Spleen (tissue), 11 donors: ENCODE measurements around the gene FOCAD. TPM values are rescaled to one million over a fixed set of nuclear protein-coding genes. Genes with fewer than 3 reads are reported as not detected.

Source experiments
- DNase-seq: peaks from one replicate; pipeline ENCODE4 v3.0.0-alpha.2; 2020
- H3K27ac ChIP-seq, 8 donors: fragments of 200-600 bp; sonication (generic) in 7 of 8; 1 replicate in 4 of 8; 2 replicates in 4 of 8; pipeline versions ENCODE4 v1.5.0 to v1.8.0; 2016 to 2021; ENCODE audit warnings: inconsistent platforms in 4 of 8, mild to moderate bottlenecking in 4 of 8, moderate library complexity in 1 of 8
- H3K27me3 ChIP-seq, 7 donors: fragments of 200-600 bp; sonication (generic) in 6 of 7; replicated peaks in 1 of 7; 1 replicate in 4 of 7; 2 replicates in 3 of 7; pipeline versions ENCODE4 v1.5.0 to v1.8.0; 2016 to 2021; ENCODE audit warnings: inconsistent platforms in 3 of 7, mild to moderate bottlenecking in 1 of 7
- H3K36me3 ChIP-seq, 6 donors: fragments of 200-600 bp; sonication (generic) in 5 of 6; 1 replicate in 4 of 6; 2 replicates in 2 of 6; pipeline versions ENCODE4 v1.5.0 to v1.8.0; 2016 to 2021; ENCODE audit warnings: inconsistent platforms in 2 of 6
- H3K4me1 ChIP-seq, 6 donors: fragments of 200-600 bp; sonication (generic) in 5 of 6; 1 replicate in 3 of 6; 2 replicates in 3 of 6; pipeline versions ENCODE4 v1.5.0 to v1.8.0; 2016 to 2021; ENCODE audit warnings: inconsistent platforms in 3 of 6
- H3K4me3 ChIP-seq, 8 donors: fragments of 200-600 bp; sonication (generic) in 7 of 8; 1 replicate in 4 of 8; 2 replicates in 4 of 8; pipeline versions ENCODE4 v1.5.0 to v1.8.0; 2016 to 2021; ENCODE audit warnings: inconsistent platforms in 4 of 8, mild to moderate bottlenecking in 4 of 8, moderate library complexity in 2 of 8
- H3K9me3 ChIP-seq, 8 donors: fragments of 200-600 bp; sonication (generic) in 7 of 8; 1 replicate in 4 of 8; 2 replicates in 4 of 8; pipeline versions ENCODE4 v1.5.0 to v1.8.0; 2016 to 2021; ENCODE audit warnings: inconsistent platforms in 4 of 8
- POLR2A ChIP-seq, 3 donors: fragments of 450-650 bp; IDR thresholded peaks; one replicate each; pipeline ENCODE4 v1.5.1; 2017; ENCODE audit warnings: antibody characterized with exemption in 3 of 3, mild to moderate bottlenecking in 1 of 3
- POLR2AphosphoS5 ChIP-seq, 3 donors: sonication (generic); formaldehyde crosslinking; IDR thresholded peaks; one replicate each; pipeline ENCODE4 v1.5.1; 2017; ENCODE audit warnings: antibody characterized with exemption in 3 of 3
- WGBS, 5 donors: extraction: QIAGEN DNeasy Blood & Tissue Kit in 3 of 5; methylation state at CpG; one replicate each; pipeline versions ENCODE4 v1.1.5 to v1.1.7; 2013 to 2018; 5-methylcytosine and 5-hydroxymethylcytosine counted together
- intact Hi-C: fragments of 100-400 bp; cut with DNase I; formaldehyde crosslinking; loops from one replicate; pipeline ENCODE4 v1.15.0; 2023; ENCODE audit warnings: low total_unique reads
- polyA plus RNA-seq, 3 donors: library from polyadenylated mRNA; stranded (reverse); fragments of 200-250 nt; gene quantifications; one replicate each; pipeline ENCODE4 v1.2.1, GENCODE V29; 2013
- total RNA-seq, 7 donors: library from RNA; depleted of rRNA in 3 of 7; stranded (reverse); fragments of >200 nt in 3 of 7; fragmentation: NEBNext Ultra II Directional in 4 of 7; extraction: Animal tissue kit (Norgen Biotek cat#: 25700) in 4 of 7; gene quantifications; one replicate each; pipeline versions ENCODE4 v1.1.0 to v1.2.1, GENCODE V29; 2016 to 2021
- TF ChIP-seq, protein P1 (sequence below), 11 experiments: fragments of 200-600 bp in 7 of 11; fragments of 450-650 bp in 4 of 11; sonication (generic) in 4 of 11; IDR thresholded peaks in 8 of 11; conservative IDR thresholded peaks in 3 of 11; 1 replicate in 7 of 11; 2 replicates in 4 of 11; pipeline versions ENCODE4 v1.4.0 to v1.8.0; 2016 to 2021; ENCODE audit warnings: antibody characterized with exemption in 11 of 11, inconsistent platforms in 4 of 11, mild to moderate bottlenecking in 1 of 11
- donor health status: healthy with polysubstance abuse.
- donor health status: DM: no; HTN: no; CAD: no; lungs with moderate emphysema.
- donor health status: DM: no; HTN: no; CAD: no.
- donor health status: Bipolar disorder and iron deficiency.
- donor health status: healthy.
- donor health status: DM: no; HTN: no; CAD: no.
- donor health status: DM: yes; HTN: yes; CAD: no.

The FOCAD gene
- total and polyA plus RNA-seq, 10 donors: 3.0 to 33.2 (median 18.6) TPM

DNA sequence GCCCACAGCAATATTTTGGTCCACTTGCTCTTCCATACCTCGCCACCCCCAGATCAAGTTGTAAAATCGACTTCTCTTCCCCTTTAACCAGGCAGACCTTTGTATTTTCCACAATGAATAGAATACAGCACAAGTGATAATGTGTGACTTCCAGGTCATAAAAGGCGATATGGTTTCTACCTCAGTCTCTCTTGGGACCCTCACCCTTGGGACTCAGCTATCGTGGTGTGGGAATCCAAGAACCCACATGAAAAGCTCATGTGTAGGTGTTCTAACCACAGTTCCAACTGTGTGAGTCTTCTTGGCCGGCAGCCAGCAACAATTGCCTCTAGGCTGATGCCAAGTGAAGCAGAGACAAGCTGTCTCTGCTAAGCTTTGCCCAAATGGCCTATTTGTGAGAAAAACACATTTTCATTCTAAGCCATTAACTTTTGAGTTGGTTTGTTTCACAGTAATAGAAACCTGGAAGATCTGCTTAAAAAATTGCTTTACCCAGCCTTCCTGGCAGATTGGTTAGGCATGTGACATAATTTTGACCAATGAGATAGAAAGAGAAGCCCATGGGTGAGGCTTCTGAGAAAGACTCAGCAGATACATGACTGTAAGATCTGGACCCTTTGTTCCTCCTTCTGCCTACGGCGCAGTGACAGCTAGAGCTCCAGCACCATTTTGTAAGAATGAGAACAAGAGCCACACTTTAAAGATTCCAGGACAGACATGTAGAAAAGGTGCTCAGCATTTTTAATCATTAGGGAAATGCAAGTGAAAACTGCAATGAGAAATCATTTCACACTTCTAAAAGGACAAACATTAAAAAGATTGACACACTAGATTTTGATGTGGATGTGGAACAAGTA lies 43.5 kb upstream of the FOCAD start:
- peak; percentile 91 for DNase-seq
- Histone ChIP-seq H3K4me3 (no peak overlapping the region), H3K27ac (no peak overlapping the region), H3K27me3 (peaks cover 0 to 6% (median 0%) of the 10 kb centered on the region in 7 donors), H3K36me3 (no peaks in the 10 kb centered on the region), H3K9me3 (no peaks in the 10 kb centered on the region), H3K4me1 (peaks cover 0 to 11% (median 0%) of the 10 kb centered on the region in 6 donors)
- WGBS, 5 donors: 44 to 65% (median 62%) methylated on average over 7 of the region's 7 CpGs
- TF ChIP-seq POLR2AphosphoS5 (IDR thresholded peaks at IDR 0.05) (peak in 1 of 3 donors; percentile 22), POLR2A (IDR thresholded peaks at IDR 0.05) (no peak)
- TF ChIP-seq, protein P1, sequence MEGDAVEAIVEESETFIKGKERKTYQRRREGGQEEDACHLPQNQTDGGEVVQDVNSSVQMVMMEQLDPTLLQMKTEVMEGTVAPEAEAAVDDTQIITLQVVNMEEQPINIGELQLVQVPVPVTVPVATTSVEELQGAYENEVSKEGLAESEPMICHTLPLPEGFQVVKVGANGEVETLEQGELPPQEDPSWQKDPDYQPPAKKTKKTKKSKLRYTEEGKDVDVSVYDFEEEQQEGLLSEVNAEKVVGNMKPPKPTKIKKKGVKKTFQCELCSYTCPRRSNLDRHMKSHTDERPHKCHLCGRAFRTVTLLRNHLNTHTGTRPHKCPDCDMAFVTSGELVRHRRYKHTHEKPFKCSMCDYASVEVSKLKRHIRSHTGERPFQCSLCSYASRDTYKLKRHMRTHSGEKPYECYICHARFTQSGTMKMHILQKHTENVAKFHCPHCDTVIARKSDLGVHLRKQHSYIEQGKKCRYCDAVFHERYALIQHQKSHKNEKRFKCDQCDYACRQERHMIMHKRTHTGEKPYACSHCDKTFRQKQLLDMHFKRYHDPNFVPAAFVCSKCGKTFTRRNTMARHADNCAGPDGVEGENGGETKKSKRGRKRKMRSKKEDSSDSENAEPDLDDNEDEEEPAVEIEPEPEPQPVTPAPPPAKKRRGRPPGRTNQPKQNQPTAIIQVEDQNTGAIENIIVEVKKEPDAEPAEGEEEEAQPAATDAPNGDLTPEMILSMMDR (IDR thresholded peaks at IDR 0.05 in 8 of 11, conservative IDR thresholded peaks at IDR 0.05 in 3 of 11): no peak
- intact Hi-C loops: no loop called here

- no peak for TF ChIP-seq POLR2A (IDR thresholded peaks at IDR 0.05)
- TF ChIP-seq POLR2AphosphoS5 (IDR thresholded peaks at IDR 0.05): no peak
- TF ChIP-seq, protein P1 (IDR thresholded peaks at IDR 0.05 in 8 of 11, conservative IDR thresholded peaks at IDR 0.05 in 3 of 11): no peak
- peaks cover 0 to 11% (median 0%) of the 10 kb centered on the region in 6 donors for H3K4me1 ChIP-seq
- peaks cover 0 to 8% (median 0%) of the 10 kb centered on the region in 7 donors for H3K27me3 ChIP-seq
- 68 to 95% (median 85%) methylated on average over 1 of the region's 1 CpG for WGBS, 5 donors
- no peaks in the 10 kb centered on the region for H3K36me3 ChIP-seq
- H3K4me3 ChIP-seq: no peak overlapping the region
- H3K27ac ChIP-seq: no peak overlapping the region
- no peaks in the 10 kb centered on the region for H3K9me3 ChIP-seq
- DNase-seq: no peak
- intact Hi-C loops: no loop called here
Measured at GRCh38 chr9:20642045-20642444, 42.0 kb upstream of the FOCAD start.

DNA sequence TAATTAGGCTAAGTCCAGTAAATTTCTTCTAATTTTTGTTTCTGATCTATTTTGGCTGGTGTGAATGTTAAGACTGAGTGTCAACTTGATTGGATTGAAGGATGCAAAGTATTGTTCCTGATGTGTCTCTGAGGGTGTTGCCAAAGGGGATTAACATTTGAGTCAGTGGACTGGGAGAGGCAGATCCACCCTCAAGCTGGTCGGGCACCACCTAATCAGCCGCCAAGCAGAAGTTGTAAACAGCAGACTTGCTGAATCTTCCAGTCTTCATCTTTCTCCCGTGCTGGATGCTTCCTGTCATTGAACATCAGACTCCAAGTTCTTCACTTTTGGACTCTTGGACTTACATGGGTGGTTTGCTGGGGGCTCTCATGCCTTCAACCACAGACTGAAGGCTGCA lies 40.4 kb upstream of the FOCAD start:
- peaks cover 0 to 8% (median 0%) of the 10 kb centered on the region in 7 donors for H3K27me3 ChIP-seq
- no peak for DNase-seq
- peaks cover 0 to 11% (median 0%) of the 10 kb centered on the region in 6 donors for H3K4me1 ChIP-seq
- no peak for TF ChIP-seq POLR2AphosphoS5 (IDR thresholded peaks at IDR 0.05)
- no peak for TF ChIP-seq POLR2A (IDR thresholded peaks at IDR 0.05)
- TF ChIP-seq, protein P1 (IDR thresholded peaks at IDR 0.05 in 8 of 11, conservative IDR thresholded peaks at IDR 0.05 in 3 of 11): no peak
- no peaks in the 10 kb centered on the region for H3K9me3 ChIP-seq
- no peak overlapping the region for H3K4me3 ChIP-seq
- no peak overlapping the region for H3K27ac ChIP-seq
- no peaks in the 10 kb centered on the region for H3K36me3 ChIP-seq
- WGBS, 5 donors: 81 to 89% (median 85%) methylated on average over 3 of the region's 3 CpGs
- intact Hi-C loops: no loop called here

DNA sequence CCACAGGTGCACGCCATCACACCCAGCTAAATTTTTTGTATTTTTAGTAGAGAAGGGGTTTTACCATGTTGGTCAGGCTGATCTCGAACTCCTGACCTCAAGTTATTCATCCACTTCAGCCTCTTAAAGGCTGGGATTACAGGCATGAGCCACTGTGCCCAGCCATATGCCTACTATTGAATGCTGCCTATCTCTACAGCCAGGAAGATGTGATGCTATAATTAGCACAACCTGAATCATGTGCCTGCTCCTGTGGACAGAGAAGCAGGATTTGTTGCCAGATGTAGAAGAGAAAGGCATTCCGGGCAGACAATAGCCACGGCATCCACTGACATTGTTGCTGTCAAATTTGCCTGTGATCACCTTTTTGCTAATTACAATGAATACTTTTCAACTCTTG lies 37.4 kb upstream of the FOCAD start:
- Histone ChIP-seq H3K27ac (no peak overlapping the region), H3K4me1 (no peaks in the 10 kb centered on the region), H3K27me3 (peaks cover 0 to 8% (median 0%) of the 10 kb centered on the region in 7 donors), H3K9me3 (no peaks in the 10 kb centered on the region), H3K4me3 (no peak overlapping the region), H3K36me3 (no peaks in the 10 kb centered on the region)
- intact Hi-C loops: no loop called here
- WGBS, 5 donors: 87 to 94% (median 87%) methylated on average over 4 of the region's 4 CpGs
- no peak for TF ChIP-seq POLR2AphosphoS5 (IDR thresholded peaks at IDR 0.05)
- no peak for DNase-seq
